SU-DHL-6 (cell line): ENCODE results near the gene ACTR8.

Experiments used
- CTCF ChIP-seq: fragments of 200-600 bp; sonication (generic); IDR thresholded peaks from one replicate; pipeline ENCODE4 v1.5.1; 2017; ENCODE audit warnings: antibody characterized with exemption, mild to moderate bottlenecking, low read length, moderate library complexity; ENCODE audit not compliant: insufficient read depth, poor library complexity, severe bottlenecking
- EZH2phosphoT487 ChIP-seq: fragments of 200-600 bp; sonication (generic), shearing (Covaris generic); conservative IDR thresholded peaks from 2 replicates; pipeline ENCODE4 v1.6.1; 2018; ENCODE audit warnings: mild to moderate bottlenecking, antibody characterized with exemption, low read length, moderate library complexity, mixed read lengths

GRCh38 chr3:53860196-53860595 is 21.8 kb downstream of the ACTR8 start:
- TF ChIP-seq CTCF (no peak), EZH2phosphoT487 (no peak)
